Measurements from ENCODE around the gene HSD17B4. TPM values are rescaled to one million over a fixed set of nuclear protein-coding genes. Genes with fewer than 3 reads are reported as not detected.
"Not testable (repeated sequence)": the region's sequence is repeated elsewhere in the genome, so short reads cannot be mapped to it uniquely, and the experiment has no call there.

Gene HSD17B4
- total and polyA plus RNA-seq, 2 donors (not counting 1 experiment from before 2014, with no cell fraction given), result 187 to 340 TPM

DNA sequence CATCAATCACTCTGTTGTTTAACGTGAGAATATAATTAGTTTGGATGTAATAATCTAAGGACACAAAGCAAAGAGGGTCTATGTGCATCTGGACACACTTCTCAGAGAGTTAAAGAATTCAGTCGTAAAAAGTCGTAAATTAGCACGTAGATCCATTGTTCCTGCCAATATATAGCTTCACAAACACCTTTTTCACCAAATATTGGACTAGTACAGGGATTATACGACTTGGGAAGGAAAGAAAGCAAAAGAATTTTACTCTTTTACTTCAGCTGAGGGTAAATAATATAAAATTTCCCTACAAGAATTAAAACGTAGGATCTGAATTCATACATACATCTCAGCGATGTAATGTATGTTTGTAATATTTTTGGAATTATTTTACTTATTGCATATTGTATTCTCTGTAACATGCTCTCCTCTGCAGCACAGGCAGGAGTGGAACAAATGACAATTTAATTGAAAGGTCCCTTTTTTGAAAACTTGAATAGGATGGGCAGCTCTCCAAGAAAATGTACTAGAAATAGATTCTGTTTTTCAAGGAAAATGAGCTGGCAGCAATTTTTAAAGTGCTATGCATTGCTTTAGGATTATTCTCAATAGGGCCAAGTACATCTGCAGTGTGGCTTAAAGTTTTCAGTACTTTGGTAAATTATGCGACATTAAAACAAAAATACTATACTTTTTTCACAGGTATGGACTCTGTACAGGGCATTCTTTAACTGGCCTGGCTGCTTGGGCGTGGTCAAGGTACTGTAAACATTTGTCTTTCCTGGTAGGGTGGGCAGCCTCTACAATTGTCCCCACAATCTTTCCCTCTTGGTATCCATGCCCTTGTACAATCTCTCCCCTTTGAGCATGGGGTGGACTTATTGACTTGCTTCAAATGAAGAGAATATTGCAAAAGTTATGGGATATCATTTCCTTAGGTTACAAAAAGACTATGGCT, 39.7 kb upstream of the HSD17B4 start:
- peaks cover 6% of the 10 kb centered on the region for H3K27me3 ChIP-seq (ENCODE audit: control insufficient read depth, insufficient read depth, low read length)
- no peak overlapping the region for H2AFZ ChIP-seq (ENCODE audit: low read length)
- H3K4me1 ChIP-seq (ENCODE audit: control insufficient read depth, extremely low read depth, insufficient read depth, low read length), result no peaks in the 10 kb centered on the region
- H3K4me3 ChIP-seq (replicated peaks in 1 of 4; ENCODE audit: control extremely low read depth in 1 of 4, insufficient read depth in 1 of 4, low read depth in 3 of 4, low read length in 4 of 4), result peak overlapping the region in 2 of 4 experiments; percentile 76 to 77
- H3K9me3 ChIP-seq (ENCODE audit: control insufficient read depth, insufficient read depth, low read depth, low read length), result no peaks in the 10 kb centered on the region
- H3K36me3 ChIP-seq (ENCODE audit: control insufficient read depth, insufficient read depth, low read length), result no peaks in the 10 kb centered on the region
- no peak for TF ChIP-seq EZH2 (IDR thresholded peaks at IDR 0.05; ENCODE audit: low read length, missing control alignments)
- TF ChIP-seq, protein P1, sequence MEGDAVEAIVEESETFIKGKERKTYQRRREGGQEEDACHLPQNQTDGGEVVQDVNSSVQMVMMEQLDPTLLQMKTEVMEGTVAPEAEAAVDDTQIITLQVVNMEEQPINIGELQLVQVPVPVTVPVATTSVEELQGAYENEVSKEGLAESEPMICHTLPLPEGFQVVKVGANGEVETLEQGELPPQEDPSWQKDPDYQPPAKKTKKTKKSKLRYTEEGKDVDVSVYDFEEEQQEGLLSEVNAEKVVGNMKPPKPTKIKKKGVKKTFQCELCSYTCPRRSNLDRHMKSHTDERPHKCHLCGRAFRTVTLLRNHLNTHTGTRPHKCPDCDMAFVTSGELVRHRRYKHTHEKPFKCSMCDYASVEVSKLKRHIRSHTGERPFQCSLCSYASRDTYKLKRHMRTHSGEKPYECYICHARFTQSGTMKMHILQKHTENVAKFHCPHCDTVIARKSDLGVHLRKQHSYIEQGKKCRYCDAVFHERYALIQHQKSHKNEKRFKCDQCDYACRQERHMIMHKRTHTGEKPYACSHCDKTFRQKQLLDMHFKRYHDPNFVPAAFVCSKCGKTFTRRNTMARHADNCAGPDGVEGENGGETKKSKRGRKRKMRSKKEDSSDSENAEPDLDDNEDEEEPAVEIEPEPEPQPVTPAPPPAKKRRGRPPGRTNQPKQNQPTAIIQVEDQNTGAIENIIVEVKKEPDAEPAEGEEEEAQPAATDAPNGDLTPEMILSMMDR (conservative IDR thresholded peaks at IDR 0.05 in 1 of 2, IDR thresholded peaks at IDR 0.05 in 1 of 2; ENCODE audit: low read depth in 1 of 2, low read length in 2 of 2), result no peak
- H3K79me2 ChIP-seq (ENCODE audit: control insufficient read depth, insufficient read depth, low read length), result no peaks in the 10 kb centered on the region
- DNase-seq (ENCODE audit: low read depth in 2 of 2), result no peak
- H3K27ac ChIP-seq (ENCODE audit: insufficient read depth, low read length), result no peak overlapping the region
- no peak overlapping the region for H3K9ac ChIP-seq (ENCODE audit: insufficient read depth, low read length)
- H3K4me2 ChIP-seq (ENCODE audit: extremely low read depth, insufficient read depth, low read length), result peak overlapping the region; percentile 98
- H4K20me1 ChIP-seq (ENCODE audit: control insufficient read depth, extremely low read depth, insufficient read depth, low read length), result no peaks in the 10 kb centered on the region

DNA sequence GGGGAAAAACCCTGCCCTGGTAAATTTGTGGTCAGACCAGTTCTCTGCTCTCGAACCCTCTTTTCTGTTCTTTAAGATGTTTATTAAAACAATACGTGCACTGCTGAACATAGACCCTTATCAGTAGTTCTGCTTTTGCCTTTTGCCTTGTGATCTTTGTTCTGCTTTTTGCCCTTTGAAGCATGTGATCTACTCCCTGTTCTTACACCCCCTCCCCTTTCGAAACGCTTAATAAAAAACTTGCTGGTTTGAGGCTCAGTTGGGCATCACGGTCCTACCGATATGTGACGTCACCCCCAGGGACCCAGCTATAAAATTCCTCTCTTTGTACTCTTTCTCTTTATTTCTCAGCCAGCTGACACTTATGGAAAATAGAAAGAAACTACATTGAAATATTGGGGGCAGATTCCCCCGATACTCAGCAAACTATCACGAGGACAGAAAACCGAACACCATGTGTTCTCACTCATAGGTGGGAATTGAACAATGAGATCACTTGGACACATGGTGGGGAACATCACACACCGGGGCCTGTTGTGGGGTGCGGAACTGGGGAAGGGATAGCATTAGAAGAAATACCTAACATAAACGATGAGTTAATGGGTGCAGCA, 38.1 kb upstream of the HSD17B4 start:
- not testable (repeated sequence) for H3K9me3 ChIP-seq (ENCODE audit: control insufficient read depth, insufficient read depth, low read depth, low read length); H3K9ac ChIP-seq (ENCODE audit: insufficient read depth, low read length); H3K4me1 ChIP-seq (ENCODE audit: control insufficient read depth, extremely low read depth, insufficient read depth, low read length); H4K20me1 ChIP-seq (ENCODE audit: control insufficient read depth, extremely low read depth, insufficient read depth, low read length); H3K36me3 ChIP-seq (ENCODE audit: control insufficient read depth, insufficient read depth, low read length); H3K4me3 ChIP-seq (replicated peaks in 1 of 4; ENCODE audit: control extremely low read depth in 1 of 4, insufficient read depth in 1 of 4, low read depth in 3 of 4, low read length in 4 of 4); H3K27ac ChIP-seq (ENCODE audit: insufficient read depth, low read length); H3K4me2 ChIP-seq (ENCODE audit: extremely low read depth, insufficient read depth, low read length); DNase-seq (ENCODE audit: low read depth in 2 of 2); H3K27me3 ChIP-seq (ENCODE audit: control insufficient read depth, insufficient read depth, low read length); H3K79me2 ChIP-seq (ENCODE audit: control insufficient read depth, insufficient read depth, low read length); H2AFZ ChIP-seq (ENCODE audit: low read length)

DNA sequence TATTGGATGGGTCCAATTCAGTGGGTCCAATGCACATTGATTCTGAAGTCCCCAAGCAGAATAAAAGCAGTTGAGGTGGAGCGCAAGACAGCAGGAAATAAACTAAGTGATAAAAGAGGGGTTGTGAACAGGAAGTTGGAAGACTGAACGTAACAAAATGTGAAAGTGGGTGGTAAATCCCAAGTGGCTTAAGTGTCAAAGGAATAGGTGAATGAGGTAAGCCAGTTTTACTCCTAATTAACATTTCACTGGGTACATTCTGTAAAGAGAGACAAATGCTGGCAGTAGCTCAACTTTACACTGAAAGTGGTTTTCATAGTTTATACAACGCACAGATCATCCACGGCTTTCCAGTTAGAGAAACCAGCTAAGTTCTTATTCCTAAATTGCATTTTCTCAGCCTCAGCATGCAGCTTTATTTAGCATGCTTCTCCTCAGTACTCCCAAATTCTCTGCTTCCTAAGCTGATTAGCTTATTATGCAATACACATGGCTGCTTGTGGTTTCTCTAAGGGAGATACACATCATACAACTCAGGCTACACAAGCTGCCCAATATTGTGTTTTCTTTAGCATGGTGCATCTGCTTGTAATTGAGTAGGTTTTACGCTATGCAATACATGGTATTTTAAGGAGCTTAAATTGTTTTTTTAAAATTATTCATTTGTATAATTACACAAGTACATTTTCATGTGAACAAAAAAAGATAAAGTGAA, 34.2 kb upstream of the HSD17B4 start:
- DNase-seq (ENCODE audit: low read depth in 2 of 2), result peak; percentile 73 to 92
- no peak overlapping the region for H3K4me3 ChIP-seq (replicated peaks in 1 of 4; ENCODE audit: control extremely low read depth in 1 of 4, insufficient read depth in 1 of 4, low read depth in 3 of 4, low read length in 4 of 4)
- H3K36me3 ChIP-seq (ENCODE audit: control insufficient read depth, insufficient read depth, low read length), result no peaks in the 10 kb centered on the region
- TF ChIP-seq, protein P1 (conservative IDR thresholded peaks at IDR 0.05 in 1 of 2, IDR thresholded peaks at IDR 0.05 in 1 of 2; ENCODE audit: low read depth in 1 of 2, low read length in 2 of 2), result no peak
- TF ChIP-seq EZH2 (IDR thresholded peaks at IDR 0.05; ENCODE audit: low read length, missing control alignments), result no peak
- no peak overlapping the region for H3K9ac ChIP-seq (ENCODE audit: insufficient read depth, low read length)
- no peak overlapping the region for H2AFZ ChIP-seq (ENCODE audit: low read length)
- H3K27me3 ChIP-seq (ENCODE audit: control insufficient read depth, insufficient read depth, low read length), result no peaks in the 10 kb centered on the region
- H3K27ac ChIP-seq (ENCODE audit: insufficient read depth, low read length), result no peak overlapping the region
- no peaks in the 10 kb centered on the region for H4K20me1 ChIP-seq (ENCODE audit: control insufficient read depth, extremely low read depth, insufficient read depth, low read length)
- no peaks in the 10 kb centered on the region for H3K9me3 ChIP-seq (ENCODE audit: control insufficient read depth, insufficient read depth, low read depth, low read length)
- H3K4me2 ChIP-seq (ENCODE audit: extremely low read depth, insufficient read depth, low read length), result no peak overlapping the region
- no peaks in the 10 kb centered on the region for H3K79me2 ChIP-seq (ENCODE audit: control insufficient read depth, insufficient read depth, low read length)
- H3K4me1 ChIP-seq (ENCODE audit: control insufficient read depth, extremely low read depth, insufficient read depth, low read length), result no peaks in the 10 kb centered on the region

Measured in fibroblast of lung (primary cell).